Neural progenitor cell (in vitro differentiated cells): ENCODE data around the gene SLCO3A1. TPM values are rescaled to one million over a fixed set of nuclear protein-coding genes. Genes with fewer than 3 reads are reported as not detected.
A peak's percentile ranks its signal among the peaks of the same experiment; 100 is the strongest.
"Not testable (repeated sequence)": the region's sequence is repeated elsewhere in the genome, so short reads cannot be mapped to it uniquely, and the experiment has no call there.

Experiments used
- DNase-seq: peaks from one replicate; pipeline ENCODE4 v3.0.0-alpha.2; 2016; ENCODE audit warnings: low spot score
- H2AFZ ChIP-seq: fragments of 200-600 bp; sonication (generic); replicated peaks from 2 replicates; pipeline ENCODE4 v1.6.1; 2016; ENCODE audit warnings: antibody characterized with exemption
- H3F3A ChIP-seq: fragments of 200-600 bp; sonication (generic); 2 replicates; pipeline ENCODE4 v1.6.1; 2016; ENCODE audit warnings: antibody characterized with exemption, low read depth
- H3K27ac ChIP-seq: fragments of 200-600 bp; sonication (generic); 2 replicates; pipeline ENCODE4 v1.5.1; 2016; ENCODE audit warnings: mild to moderate bottlenecking
- H3K27me3 ChIP-seq: fragments of 200-600 bp; sonication (generic); 2 replicates; pipeline ENCODE4 v1.6.1; 2016; ENCODE audit warnings: mild to moderate bottlenecking, moderate library complexity
- H3K36me3 ChIP-seq: fragments of 200-600 bp; sonication (generic); 2 replicates; pipeline ENCODE4 v1.5.1; 2016
- H3K4me1 ChIP-seq: fragments of 200-600 bp; sonication (generic); 2 replicates; pipeline ENCODE4 v1.6.1; 2016; ENCODE audit warnings: mixed run types
- H3K4me2 ChIP-seq: fragments of 200-600 bp; sonication (generic); 2 replicates; pipeline ENCODE4 v1.6.1; 2016
- H3K4me3 ChIP-seq: fragments of 200-600 bp; sonication (generic); 2 replicates; pipeline ENCODE4 v1.5.1; 2016
- H3K79me2 ChIP-seq: fragments of 200-600 bp; sonication (generic); 2 replicates; pipeline ENCODE4 v1.6.1; 2016; ENCODE audit warnings: low read depth
- H3K9ac ChIP-seq: fragments of 200-600 bp; sonication (generic); 2 replicates; pipeline ENCODE4 v1.6.1; 2016
- H3K9me3 ChIP-seq: fragments of 200-600 bp; sonication (generic); 2 replicates; pipeline ENCODE4 v1.5.1; 2016; ENCODE audit warnings: low read depth
- H4K20me1 ChIP-seq: fragments of 200-600 bp; sonication (generic); 2 replicates; pipeline ENCODE4 v1.6.1; 2016; ENCODE audit warnings: low read depth
- H3K27ac Mint-ChIP-seq: 3 replicates; pipeline ENCODE4 v1.8.0; 2021; ENCODE audit warnings: mixed read lengths
- H3K27me3 Mint-ChIP-seq: 2 replicates; pipeline ENCODE4 v1.8.0; 2022; ENCODE audit warnings: low read depth, mild to moderate bottlenecking, inconsistent platforms, moderate library complexity, mixed read lengths; ENCODE audit not compliant: insufficient read depth
- H3K36me3 Mint-ChIP-seq: 3 replicates; pipeline ENCODE4 v1.8.0; 2021; ENCODE audit warnings: mixed read lengths
- H3K4me1 Mint-ChIP-seq: 3 replicates; pipeline ENCODE4 v1.8.0; 2021; ENCODE audit warnings: mixed read lengths
- H3K4me3 Mint-ChIP-seq: 3 replicates; pipeline ENCODE4 v1.8.0; 2021; ENCODE audit warnings: mild to moderate bottlenecking, moderate library complexity, mixed read lengths
- H3K9me3 Mint-ChIP-seq: 3 replicates; pipeline ENCODE4 v1.8.0; 2020; ENCODE audit warnings: mixed read lengths
- CTCF ChIP-seq: fragments of 200-600 bp; sonication (generic); IDR thresholded peaks from 2 replicates; pipeline ENCODE4 v1.5.1; 2017; ENCODE audit warnings: antibody characterized with exemption, mild to moderate bottlenecking
- EZH2 ChIP-seq: fragments of 200-600 bp; sonication (generic); IDR thresholded peaks from 2 replicates; pipeline ENCODE4 v1.6.1; 2017; ENCODE audit warnings: antibody characterized with exemption, mild to moderate bottlenecking, moderate library complexity
- EZH2phosphoT487 ChIP-seq: fragments of 200-600 bp; sonication (generic); IDR thresholded peaks from 2 replicates; pipeline ENCODE4 v1.6.1; 2017; ENCODE audit warnings: antibody characterized with exemption
- total RNA-seq: library from RNA; depleted of rRNA; stranded (reverse); fragments of >200 nt; gene quantifications from 2 replicates; pipeline ENCODE4 v1.2.3, GENCODE V29; 2015; ENCODE audit warnings: low replicate concordance

Gene SLCO3A1
- total RNA-seq, 1 donor from 2014 or later: 6.6 TPM

- Histone ChIP-seq H3K4me3 (no peak overlapping the region), H3F3A (no peaks in the 10 kb centered on the region), H3K27ac (no peak overlapping the region), H3K4me1 (no peaks in the 10 kb centered on the region), H3K36me3 (no peaks in the 10 kb centered on the region), H3K9ac (no peak overlapping the region), H3K9me3 (no peaks in the 10 kb centered on the region), H4K20me1 (no peaks in the 10 kb centered on the region), H3K79me2 (no peaks in the 10 kb centered on the region), H3K27me3 (no peaks in the 10 kb centered on the region), H3K4me2 (no peak overlapping the region), H2AFZ (no peak overlapping the region)
- DNase-seq: no peak
- Mint-ChIP-seq H3K9me3 (no peaks in the 10 kb centered on the region), H3K4me3 (no peak overlapping the region), H3K27me3 (peaks cover 2% of the 10 kb centered on the region), H3K36me3 (no peaks in the 10 kb centered on the region), H3K27ac (no peak overlapping the region), H3K4me1 (peaks cover 15% of the 10 kb centered on the region)
- peak; percentile 65 for TF ChIP-seq CTCF
- TF ChIP-seq EZH2phosphoT487: no peak
Measured at GRCh38 chr15:92053753-92054316, 200.3 kb downstream of the SLCO3A1 start.

GRCh38 chr15:92056875-92057274 is 203.4 kb downstream of the SLCO3A1 start:
- H3K27ac Mint-ChIP-seq: no peak overlapping the region
- Histone ChIP-seq H3K4me2 (no peak overlapping the region), H3K9ac (no peak overlapping the region), H3K36me3 (no peaks in the 10 kb centered on the region), H2AFZ (no peak overlapping the region), H3K4me1 (no peaks in the 10 kb centered on the region), H3K9me3 (no peaks in the 10 kb centered on the region), H3K4me3 (no peak overlapping the region), H3K27ac (no peak overlapping the region), H3K79me2 (no peaks in the 10 kb centered on the region), H3K27me3 (no peaks in the 10 kb centered on the region), H3F3A (no peaks in the 10 kb centered on the region), H4K20me1 (no peaks in the 10 kb centered on the region)
- H3K4me1 Mint-ChIP-seq: peaks cover 3% of the 10 kb centered on the region
- TF ChIP-seq EZH2 (no peak), CTCF (no peak), EZH2phosphoT487 (no peak)
- no peaks in the 10 kb centered on the region for H3K36me3 Mint-ChIP-seq
- H3K27me3 Mint-ChIP-seq: no peaks in the 10 kb centered on the region
- H3K4me3 Mint-ChIP-seq: no peak overlapping the region
- H3K9me3 Mint-ChIP-seq: no peaks in the 10 kb centered on the region
- no peak for DNase-seq

- H3K27me3 ChIP-seq: no peaks in the 10 kb centered on the region
- Mint-ChIP-seq H3K9me3 (no peaks in the 10 kb centered on the region), H3K27ac (no peak overlapping the region), H3K4me3 (no peak overlapping the region), H3K4me1 (no peaks in the 10 kb centered on the region), H3K36me3 (no peaks in the 10 kb centered on the region), H3K27me3 (no peaks in the 10 kb centered on the region)
- H2AFZ ChIP-seq: no peak overlapping the region
- no peak for DNase-seq
- no peak overlapping the region for H3K9ac ChIP-seq
- H3K79me2 ChIP-seq: no peaks in the 10 kb centered on the region
- TF ChIP-seq CTCF: no peak
- TF ChIP-seq EZH2phosphoT487: no peak
- no peak for TF ChIP-seq EZH2
- no peak overlapping the region for H3K4me2 ChIP-seq
- no peak overlapping the region for H3K27ac ChIP-seq
- no peaks in the 10 kb centered on the region for H3F3A ChIP-seq
- no peaks in the 10 kb centered on the region for H3K36me3 ChIP-seq
- H3K4me3 ChIP-seq: no peak overlapping the region
- H3K9me3 ChIP-seq: no peaks in the 10 kb centered on the region
- H4K20me1 ChIP-seq: no peaks in the 10 kb centered on the region
- no peaks in the 10 kb centered on the region for H3K4me1 ChIP-seq
Measured at GRCh38 chr15:92059036-92059970, 205.8 kb downstream of the SLCO3A1 start.

GRCh38 chr15:92059971-92060311 is 206.4 kb downstream of the SLCO3A1 start:
- H2AFZ ChIP-seq, H3K4me3 ChIP-seq, H3K9me3 ChIP-seq, H3K79me2 ChIP-seq, H3K36me3 ChIP-seq, H3K9me3 Mint-ChIP-seq, DNase-seq, H3K27ac Mint-ChIP-seq, H3K4me1 ChIP-seq, H3K27ac ChIP-seq, H3K4me3 Mint-ChIP-seq, H3K9ac ChIP-seq, H3K36me3 Mint-ChIP-seq, H3K4me2 ChIP-seq, H3K4me1 Mint-ChIP-seq, H3F3A ChIP-seq, H3K27me3 ChIP-seq, H4K20me1 ChIP-seq, H3K27me3 Mint-ChIP-seq: not testable (repeated sequence)
